DMS79 treated with DMSO at 0.1 percent for 48 hours (cell line): ENCODE results near the gene TMEM69.
"Not testable (repeated sequence)": the region's sequence is repeated elsewhere in the genome, so short reads cannot be mapped to it uniquely, and the experiment has no call there.

Experiments used
- DNase-seq: peaks from one replicate; lab custom pipeline; 2025; lab: John Stamatoyannopoulos, UW

TMEM69 gene

DNA sequence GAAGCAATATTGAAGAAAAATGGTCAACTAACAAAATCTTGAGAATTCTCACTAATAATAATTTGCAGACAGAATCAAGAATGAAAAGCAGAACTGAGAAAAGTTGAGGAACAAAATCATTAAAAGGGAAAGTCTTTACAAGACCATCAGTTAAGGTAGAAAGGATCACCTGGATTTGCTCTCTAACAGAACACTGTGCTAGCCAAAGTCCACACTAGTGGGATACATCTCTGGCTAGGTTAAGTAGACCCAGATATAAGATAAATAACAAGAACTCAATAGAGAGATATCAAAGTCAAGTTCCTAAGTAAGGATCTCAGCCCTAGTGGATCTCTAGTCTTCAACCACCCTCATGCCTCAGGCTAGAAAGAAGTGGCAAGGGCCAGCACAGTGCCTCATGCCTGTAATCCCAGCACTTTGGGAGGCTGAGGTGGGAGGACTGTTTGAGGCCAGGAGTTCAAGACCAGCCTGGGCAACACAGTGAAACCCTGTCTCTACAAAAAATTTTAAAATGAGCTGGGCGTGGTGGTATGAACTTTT, 42.9 kb downstream of the TMEM69 start:
- DNase-seq: no peak

DNA sequence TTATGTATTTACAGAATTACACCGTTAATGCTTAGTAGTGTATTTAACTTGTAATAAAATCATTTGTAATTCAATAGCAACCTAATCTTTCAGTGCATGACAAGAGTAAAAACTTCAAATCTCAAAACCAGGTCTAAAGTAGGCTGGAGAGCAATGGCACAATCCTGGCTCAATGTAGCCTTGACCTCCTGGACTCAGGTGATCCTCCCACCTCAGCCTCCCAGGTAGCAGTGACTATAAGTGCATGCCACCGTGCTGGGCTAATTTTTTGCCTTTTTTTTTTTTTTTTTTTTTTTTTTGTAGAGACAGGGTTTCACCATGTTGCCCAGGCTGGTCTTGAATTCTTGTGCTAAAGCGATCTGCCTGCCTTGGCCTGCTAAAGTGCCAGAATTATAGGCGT, 51.2 kb downstream of the TMEM69 start:
- no peak for DNase-seq

DNA sequence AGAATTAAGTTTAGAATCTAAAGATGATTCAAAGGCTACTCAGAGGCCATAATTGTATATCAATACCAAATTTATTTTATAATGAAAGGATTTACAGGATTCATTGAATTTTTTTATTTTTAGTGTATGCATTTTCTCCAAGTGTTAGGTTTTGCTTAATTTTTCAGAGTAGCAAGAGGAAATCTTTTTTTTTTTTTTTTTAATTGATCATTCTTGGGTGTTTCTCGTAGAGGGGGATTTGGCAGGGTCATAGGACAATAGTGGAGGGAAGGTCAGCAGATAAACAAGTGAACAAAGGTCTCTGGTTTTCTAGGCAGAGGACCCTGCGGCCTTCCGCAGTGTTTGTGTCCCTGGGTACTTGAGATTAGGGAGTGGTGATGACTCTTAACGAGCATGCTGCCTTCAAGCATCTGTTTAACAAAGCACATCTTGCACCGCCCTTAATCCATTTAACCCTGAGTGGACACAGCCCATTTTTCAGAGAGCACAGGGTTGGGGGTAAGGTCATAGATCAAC, 51.7 kb downstream of the TMEM69 start:
- DNase-seq: not testable (repeated sequence)
